Rectal smooth muscle tissue (tissue), 1 donor: Measurements from ENCODE around the gene IL1RAPL2.

Source experiments
- H3K27ac ChIP-seq: one replicate; pipeline ENCODE4 v1.7.0; 2013; ENCODE audit warnings: low read depth, low read length, inconsistent platforms
- H3K27me3 ChIP-seq: one replicate; pipeline ENCODE4 v1.7.0; 2013; ENCODE audit warnings: low read length; ENCODE audit not compliant: control insufficient read depth, insufficient read depth
- H3K36me3 ChIP-seq: one replicate; pipeline ENCODE4 v1.7.0; 2013; ENCODE audit warnings: low read length; ENCODE audit not compliant: control insufficient read depth, insufficient read depth
- H3K4me1 ChIP-seq: one replicate; pipeline ENCODE4 v1.7.0; 2013; ENCODE audit warnings: low read length; ENCODE audit not compliant: control insufficient read depth, insufficient read depth
- H3K4me3 ChIP-seq: one replicate; pipeline ENCODE4 v1.7.0; 2013; ENCODE audit warnings: low read length
- H3K9ac ChIP-seq: one replicate; pipeline ENCODE4 v1.7.0; 2013; ENCODE audit warnings: low read length

The IL1RAPL2 gene

DNA sequence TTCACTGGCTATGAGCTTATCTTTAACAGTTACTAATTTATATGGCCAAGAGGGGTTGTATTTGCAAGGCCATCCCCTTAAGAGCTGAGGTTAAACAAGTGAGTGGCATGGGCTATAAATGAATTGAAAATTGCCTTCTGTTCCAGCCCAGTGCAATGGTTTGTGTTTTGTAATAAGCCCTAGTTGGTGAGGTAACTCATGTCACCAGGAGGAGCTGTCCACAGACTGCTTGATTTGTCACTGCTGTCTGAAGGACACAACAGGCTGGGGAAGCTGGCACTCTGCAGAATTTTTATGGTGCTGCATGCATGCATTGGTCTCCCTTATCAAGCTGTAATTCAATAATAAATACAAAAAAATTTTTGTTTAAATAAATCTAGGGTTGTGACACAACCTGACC lies 223.8 kb downstream of the IL1RAPL2 start:
- H3K27me3 ChIP-seq, result no peaks in the 10 kb centered on the region
- no peak overlapping the region for H3K27ac ChIP-seq
- no peak overlapping the region for H3K4me3 ChIP-seq
- no peak overlapping the region for H3K9ac ChIP-seq
- H3K36me3 ChIP-seq, result no peaks in the 10 kb centered on the region
- H3K4me1 ChIP-seq, result no peaks in the 10 kb centered on the region

DNA sequence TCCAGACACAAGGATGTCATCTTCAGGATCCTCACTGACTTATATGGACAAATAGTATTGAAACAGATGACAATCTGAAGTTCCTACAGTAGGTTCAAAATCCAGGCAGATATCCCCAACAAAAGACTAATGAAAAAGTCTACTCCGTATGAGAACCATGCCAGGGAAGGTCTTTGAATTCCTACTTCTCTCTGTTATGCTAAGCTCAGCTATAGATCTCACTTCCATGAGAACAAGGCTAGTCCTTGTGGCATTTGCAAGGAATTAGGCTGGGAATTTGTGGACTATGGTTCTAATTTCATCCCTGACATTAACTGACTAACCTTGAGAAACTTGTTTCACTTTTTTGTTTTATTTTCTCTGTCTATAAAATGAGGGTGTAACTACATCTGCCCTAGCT lies 229.8 kb downstream of the IL1RAPL2 start:
- no peak overlapping the region for H3K27ac ChIP-seq
- no peaks in the 10 kb centered on the region for H3K36me3 ChIP-seq
- H3K4me3 ChIP-seq, result no peak overlapping the region

DNA sequence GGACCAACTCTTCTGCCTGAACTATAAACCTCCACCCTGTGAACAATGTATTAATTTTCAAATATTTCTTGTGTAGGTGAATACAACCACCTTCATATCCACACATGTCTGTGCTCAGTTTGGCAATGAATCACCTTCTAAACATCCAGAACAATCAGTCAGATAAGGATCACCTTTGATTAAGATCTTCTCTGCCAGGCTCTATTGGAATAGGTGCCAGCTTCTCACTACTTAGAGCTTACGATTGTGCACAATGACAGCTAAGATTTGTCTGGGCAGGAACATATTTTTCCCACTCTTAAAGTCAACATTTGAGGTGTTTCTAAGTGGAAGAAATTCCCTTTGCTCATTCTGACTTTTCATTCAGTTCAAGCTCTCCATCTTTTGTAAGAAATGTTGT lies 237.2 kb downstream of the IL1RAPL2 start:
- Histone ChIP-seq H3K9ac (no peak overlapping the region), H3K27me3 (no peaks in the 10 kb centered on the region), H3K4me1 (no peaks in the 10 kb centered on the region), H3K27ac (no peak overlapping the region), H3K4me3 (no peak overlapping the region), H3K36me3 (no peaks in the 10 kb centered on the region)

More for the DNA sequence above, 229.8 kb downstream of the IL1RAPL2 start:
- H3K9ac ChIP-seq, result no peak overlapping the region
- H3K27me3 ChIP-seq, result no peaks in the 10 kb centered on the region
- no peaks in the 10 kb centered on the region for H3K4me1 ChIP-seq

DNA sequence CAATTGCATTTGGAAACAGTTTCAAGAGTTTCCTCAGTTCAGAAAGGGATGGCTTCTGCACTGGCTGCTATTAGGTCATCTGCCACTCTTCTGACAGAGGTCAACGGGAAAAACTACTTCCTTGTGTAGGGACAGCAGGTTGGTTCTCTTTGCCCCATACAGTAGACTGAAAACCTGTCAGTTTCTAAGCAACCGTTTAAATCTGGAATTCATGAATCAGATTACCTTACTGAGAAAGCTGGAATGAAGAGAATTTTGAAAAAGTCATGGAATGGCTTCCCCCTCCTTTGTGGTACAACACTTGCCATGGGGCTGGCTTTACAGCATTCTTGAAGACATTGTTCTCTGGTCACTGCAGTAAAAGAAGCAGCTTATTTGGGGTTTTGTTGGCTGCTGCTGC lies 240.3 kb downstream of the IL1RAPL2 start:
- no peak overlapping the region for H3K9ac ChIP-seq
- no peaks in the 10 kb centered on the region for H3K4me1 ChIP-seq

DNA sequence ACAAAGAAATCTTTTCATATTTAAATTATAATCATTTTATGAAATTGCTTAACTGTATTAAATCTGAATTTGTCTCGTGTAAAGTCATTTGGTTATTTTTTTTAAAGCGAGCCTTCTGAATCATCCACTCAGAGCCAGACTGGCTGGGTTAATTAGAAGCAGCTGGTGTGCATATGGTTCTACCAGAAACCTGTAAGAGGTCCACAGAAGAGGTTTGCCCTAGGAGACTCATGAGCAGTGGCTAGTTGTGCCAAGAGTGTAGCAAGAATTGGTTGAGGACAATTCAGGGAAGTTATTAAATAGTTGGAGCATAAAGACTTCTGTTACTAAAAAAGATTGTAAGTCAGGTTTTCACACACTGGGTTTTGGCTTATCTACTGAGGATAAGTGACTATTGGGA lies 267.4 kb downstream of the IL1RAPL2 start:
- no peaks in the 10 kb centered on the region for H3K4me1 ChIP-seq
- no peak overlapping the region for H3K27ac ChIP-seq
- H3K9ac ChIP-seq, result no peak overlapping the region
- H3K27me3 ChIP-seq, result no peaks in the 10 kb centered on the region
- no peak overlapping the region for H3K4me3 ChIP-seq
- H3K36me3 ChIP-seq, result no peaks in the 10 kb centered on the region

More for the DNA sequence above, 240.3 kb downstream of the IL1RAPL2 start:
- no peak overlapping the region for H3K4me3 ChIP-seq
- H3K36me3 ChIP-seq, result no peaks in the 10 kb centered on the region
- H3K27me3 ChIP-seq, result no peaks in the 10 kb centered on the region
- H3K27ac ChIP-seq, result no peak overlapping the region

DNA sequence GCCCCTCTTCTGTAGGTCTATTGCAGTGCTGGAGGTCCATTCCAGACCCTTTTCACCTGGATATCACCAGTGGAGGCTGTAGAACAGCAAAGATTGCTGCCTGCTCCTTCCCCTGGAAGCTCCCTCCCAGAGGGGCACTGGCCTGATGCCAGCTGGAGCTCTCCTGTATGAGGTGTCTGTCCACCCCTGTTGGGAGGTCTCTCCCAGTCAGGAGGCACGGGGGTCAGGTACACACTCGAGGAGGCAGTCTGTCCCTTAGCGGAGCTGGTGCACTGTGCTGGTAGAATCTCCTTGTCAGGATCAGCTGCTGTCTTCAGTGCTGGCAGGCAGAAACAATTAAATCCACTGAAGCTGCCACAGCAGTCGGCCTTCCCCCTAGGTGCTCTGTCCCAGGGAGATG lies 276.6 kb downstream of the IL1RAPL2 start:
- Histone ChIP-seq H3K36me3 (no peaks in the 10 kb centered on the region), H3K27me3 (no peaks in the 10 kb centered on the region), H3K4me1 (no peaks in the 10 kb centered on the region), H3K27ac (no peak overlapping the region), H3K9ac (no peak overlapping the region), H3K4me3 (no peak overlapping the region)

DNA sequence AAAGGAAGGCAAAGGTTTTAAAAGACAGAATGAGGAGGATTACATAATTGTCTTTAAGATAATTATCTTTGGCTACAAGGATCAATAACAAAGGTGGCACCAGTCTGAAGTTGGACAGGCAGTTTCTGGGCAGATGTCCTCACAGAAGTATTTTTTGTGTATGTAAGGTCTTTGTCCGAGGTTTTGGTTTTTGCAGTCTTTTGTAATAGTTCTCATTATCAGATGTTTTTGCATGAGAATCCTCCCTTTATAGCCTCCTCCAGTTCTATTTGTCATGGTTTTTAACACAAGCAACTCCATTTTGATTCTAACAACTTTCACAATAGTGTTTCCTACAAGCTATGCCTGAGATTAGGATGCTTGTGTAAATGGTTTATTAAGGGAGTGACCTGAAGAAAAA lies 286.2 kb downstream of the IL1RAPL2 start:
- H3K4me3 ChIP-seq, result no peak overlapping the region
- H3K27me3 ChIP-seq, result no peaks in the 10 kb centered on the region
- no peaks in the 10 kb centered on the region for H3K36me3 ChIP-seq
- H3K27ac ChIP-seq, result no peak overlapping the region
- no peaks in the 10 kb centered on the region for H3K4me1 ChIP-seq
- H3K9ac ChIP-seq, result no peak overlapping the region

DNA sequence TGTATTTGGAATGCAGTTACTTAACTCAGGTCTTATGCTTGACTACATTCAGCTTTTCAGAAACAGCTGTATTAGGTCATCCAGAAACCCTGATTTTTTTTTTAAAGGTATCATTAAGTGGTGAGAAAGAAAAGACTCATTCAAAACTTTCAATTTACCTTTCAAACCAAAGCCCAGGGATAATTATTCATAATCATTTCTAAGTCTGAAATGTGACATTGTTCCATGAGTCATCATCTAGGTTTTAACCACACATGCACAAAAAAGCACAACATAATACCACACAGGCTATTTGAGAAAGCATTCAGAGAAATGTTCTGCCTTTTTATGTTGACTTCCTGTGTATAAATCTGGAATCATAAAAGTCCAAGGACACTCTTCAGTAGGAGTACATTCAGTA lies 288.2 kb downstream of the IL1RAPL2 start:
- Histone ChIP-seq H3K27me3 (no peaks in the 10 kb centered on the region), H3K9ac (no peak overlapping the region), H3K27ac (no peak overlapping the region), H3K4me3 (no peak overlapping the region), H3K36me3 (no peaks in the 10 kb centered on the region), H3K4me1 (no peaks in the 10 kb centered on the region)

DNA sequence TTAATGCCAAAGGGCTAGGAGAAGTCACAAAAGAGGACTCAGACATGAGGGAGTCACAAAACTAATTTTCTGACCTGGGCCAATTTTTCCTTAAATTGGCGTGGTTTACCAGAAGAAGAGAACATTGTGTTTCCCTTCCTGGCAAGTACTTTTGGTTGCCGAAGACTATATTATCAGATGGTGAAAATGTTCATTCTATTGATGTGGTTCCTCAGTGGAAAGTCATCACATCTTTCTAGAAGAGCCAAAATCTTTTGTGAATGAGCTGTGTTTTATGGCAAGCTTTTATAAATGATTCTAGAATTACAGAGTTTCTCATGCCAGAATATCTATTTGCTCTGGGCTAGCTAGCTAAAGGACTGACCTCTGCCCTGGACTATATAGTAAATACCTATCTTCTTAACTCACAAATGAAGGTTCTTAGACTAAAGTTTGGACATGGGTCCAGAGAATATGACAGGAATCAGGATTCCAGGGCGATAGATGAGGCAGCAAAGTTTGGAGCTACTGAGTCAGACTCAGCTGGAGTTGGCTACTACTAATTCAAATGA lies 288.9 kb downstream of the IL1RAPL2 start:
- Histone ChIP-seq H3K27ac (no peak overlapping the region), H3K36me3 (no peaks in the 10 kb centered on the region), H3K4me1 (no peaks in the 10 kb centered on the region), H3K4me3 (no peak overlapping the region), H3K9ac (no peak overlapping the region), H3K27me3 (no peaks in the 10 kb centered on the region)

DNA sequence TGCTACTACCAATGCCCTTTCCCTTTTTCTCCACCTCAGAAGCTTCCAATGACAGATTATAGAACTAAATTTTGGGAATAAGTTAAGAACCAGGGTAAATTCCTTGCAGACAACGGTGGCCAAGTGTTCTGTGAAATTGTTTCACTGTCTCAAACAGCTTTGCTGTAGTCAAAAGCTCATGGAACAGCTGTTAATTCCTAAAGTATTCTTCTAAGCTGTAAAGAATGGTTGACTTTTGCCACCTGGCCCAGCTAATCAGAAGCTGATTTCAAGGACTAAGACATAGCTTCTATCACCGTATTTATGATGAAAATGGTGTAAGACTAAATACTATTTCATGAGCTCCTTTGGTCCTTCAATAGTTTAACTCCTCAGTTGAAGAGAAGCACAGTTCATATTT lies 297.5 kb downstream of the IL1RAPL2 start:
- Histone ChIP-seq H3K36me3 (no peaks in the 10 kb centered on the region), H3K4me3 (no peak overlapping the region), H3K9ac (no peak overlapping the region), H3K4me1 (no peaks in the 10 kb centered on the region), H3K27ac (no peak overlapping the region), H3K27me3 (no peaks in the 10 kb centered on the region)

DNA sequence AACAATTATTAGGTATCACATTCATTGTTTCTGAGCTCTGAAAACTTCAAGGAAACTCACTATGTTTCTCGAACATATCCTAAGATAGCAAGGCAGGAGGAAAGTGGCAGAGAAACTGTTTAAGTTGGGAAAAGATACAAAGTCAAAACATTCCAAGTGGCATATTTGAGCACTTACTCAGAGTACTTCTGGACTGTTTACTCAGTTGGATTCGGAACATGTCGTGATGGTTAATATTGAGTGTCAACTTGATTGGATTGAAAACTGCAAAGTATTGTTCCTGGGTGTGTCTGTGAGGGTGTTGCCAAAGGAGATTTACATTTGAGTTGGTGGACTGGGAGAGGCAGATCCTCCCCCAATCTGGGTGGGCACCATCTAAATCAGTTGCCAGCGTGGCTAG lies 298.3 kb downstream of the IL1RAPL2 start:
- Histone ChIP-seq H3K4me1 (no peaks in the 10 kb centered on the region), H3K9ac (no peak overlapping the region), H3K36me3 (no peaks in the 10 kb centered on the region), H3K27ac (no peak overlapping the region), H3K4me3 (no peak overlapping the region), H3K27me3 (no peaks in the 10 kb centered on the region)

DNA sequence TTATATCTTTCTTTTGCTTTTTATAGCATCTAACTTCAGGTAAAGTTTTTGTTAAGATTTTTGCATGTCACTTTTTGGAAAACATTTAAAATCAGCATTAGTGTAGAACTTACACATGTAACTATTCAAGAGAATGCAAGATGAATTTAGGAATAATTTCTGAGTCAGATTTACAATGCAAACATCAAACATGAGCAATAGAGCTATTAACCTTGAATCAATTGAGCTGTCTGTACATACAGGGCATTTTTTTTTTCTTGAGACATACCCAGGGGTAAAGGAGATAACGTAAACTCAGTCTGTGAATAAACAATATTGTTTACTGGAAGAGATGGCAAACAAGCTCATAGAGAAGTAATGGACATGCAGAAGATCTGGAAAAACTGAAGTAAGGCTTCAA lies 311.5 kb downstream of the IL1RAPL2 start:
- no peaks in the 10 kb centered on the region for H3K36me3 ChIP-seq
- H3K27me3 ChIP-seq, result no peaks in the 10 kb centered on the region
- no peak overlapping the region for H3K4me3 ChIP-seq
- no peak overlapping the region for H3K27ac ChIP-seq
- H3K4me1 ChIP-seq, result no peaks in the 10 kb centered on the region
- H3K9ac ChIP-seq, result no peak overlapping the region

DNA sequence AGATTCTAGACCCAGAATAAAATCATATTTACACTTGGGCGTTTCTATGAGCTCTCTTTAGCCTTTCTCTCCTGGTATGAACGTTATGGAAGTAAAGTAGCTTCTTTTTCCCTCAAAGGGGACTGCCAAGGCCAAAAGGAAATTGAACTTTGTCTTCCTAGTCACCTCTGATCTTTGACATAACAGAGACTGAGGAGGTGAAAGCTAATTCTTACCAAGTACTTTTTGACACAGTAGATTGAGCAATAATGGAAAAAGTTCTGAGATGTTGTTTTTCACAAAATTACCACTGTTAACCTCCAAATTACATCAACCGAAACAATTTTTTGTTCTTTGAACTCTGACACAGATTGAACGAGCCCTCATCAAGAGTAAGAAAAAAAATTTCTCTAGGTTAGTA lies 336.1 kb downstream of the IL1RAPL2 start:
- Histone ChIP-seq H3K27ac (no peak overlapping the region), H3K4me1 (no peaks in the 10 kb centered on the region), H3K36me3 (no peaks in the 10 kb centered on the region), H3K27me3 (no peaks in the 10 kb centered on the region), H3K9ac (no peak overlapping the region), H3K4me3 (no peak overlapping the region)
